T-cell (primary cell): ENCODE data around the gene GGA1. TPM values are rescaled to one million over a fixed set of nuclear protein-coding genes. Genes with fewer than 3 reads are reported as not detected.
"Not testable (repeated sequence)": the region's sequence is repeated elsewhere in the genome, so short reads cannot be mapped to it uniquely, and the experiment has no call there.

ENCODE experiments used
- ATAC-seq, 4 experiments: fragments of 200-7000 bp in 3 of 4; fragments of 150-1000 bp in 1 of 4; cut with Tn5 transposase; replicated peaks in 1 of 4; 1 replicate in 3 of 4; 2 replicates in 1 of 4; pipeline ENCODE4 v1.10.0; 2021; ENCODE audit warnings: moderate library complexity in 3 of 4, mild to moderate bottlenecking in 2 of 4, moderate number of reproducible peaks in 1 of 4
- CTCF ChIA-PET, 2 donors: fragments of 300-600 bp; sonication (Branson Sonifier 250); formaldehyde crosslinking; loops; one replicate each; lab custom pipeline; 2022; ENCODE audit warnings: antibody characterized with exemption in 2 of 2; lab: Charles Lee
- POLR2A ChIA-PET, 2 donors: fragments of 300-600 bp; sonication (Branson Sonifier 250); formaldehyde crosslinking; loops; one replicate each; lab custom pipeline; 2022; ENCODE audit warnings: antibody characterized with exemption in 2 of 2; lab: Charles Lee
- DNase-seq, 35 experiments: peaks; one replicate each; pipeline versions ENCODE4 v3.0.0 to v3.0.0-alpha.2; 2013 to 2023
- H3K27ac ChIP-seq: one replicate; pipeline ENCODE4 v1.5.1; 2013; ENCODE audit warnings: low read length
- H3K27me3 ChIP-seq, 2 experiments: replicated peaks in 1 of 2; 1 replicate in 1 of 2; 2 replicates in 1 of 2; pipeline versions ENCODE4 v1.6.1 to v1.7.0; 2013; ENCODE audit warnings: low read length in 1 of 2, mixed read lengths in 1 of 2; ENCODE audit not compliant: control insufficient read depth in 2 of 2, insufficient read depth in 2 of 2; ENCODE audit errors: extremely low read depth in 1 of 2
- H3K36me3 ChIP-seq, 2 donors: 1 replicate in 1 of 2; 2 replicates in 1 of 2; pipeline versions ENCODE4 v1.6.1 to v1.7.0; 2013; ENCODE audit warnings: low read length in 1 of 2; ENCODE audit not compliant: control insufficient read depth in 2 of 2, insufficient read depth in 1 of 2; ENCODE audit errors: extremely low read depth in 1 of 2
- H3K4me1 ChIP-seq, 2 experiments: 1 replicate in 1 of 2; 2 replicates in 1 of 2; pipeline versions ENCODE4 v1.6.1 to v1.7.0; 2013; ENCODE audit warnings: low read length in 2 of 2, mixed read lengths in 1 of 2; ENCODE audit not compliant: insufficient read depth in 2 of 2, control insufficient read depth in 1 of 2; ENCODE audit errors: extremely low read depth in 1 of 2
- H3K4me3 ChIP-seq, 2 donors: 1 replicate in 1 of 2; 2 replicates in 1 of 2; pipeline versions ENCODE4 v1.5.1 to v1.7.0; 2013; ENCODE audit warnings: mild to moderate bottlenecking in 2 of 2, low read length in 1 of 2, moderate library complexity in 1 of 2; ENCODE audit not compliant: control insufficient read depth in 1 of 2; ENCODE audit errors: extremely low read depth in 1 of 2
- H3K9me3 ChIP-seq: 2 replicates; pipeline ENCODE4 v1.7.0; 2013
- H3K27ac Mint-ChIP-seq, 2 donors: one replicate each; pipeline ENCODE4 v1.8.0; 2020 to 2021; ENCODE audit warnings: mild to moderate bottlenecking in 2 of 2, mixed read lengths in 2 of 2
- H3K27me3 Mint-ChIP-seq, 2 donors: one replicate each; pipeline ENCODE4 v1.8.0; 2021 to 2022; ENCODE audit warnings: mixed read lengths in 2 of 2
- H3K36me3 Mint-ChIP-seq: one replicate; pipeline ENCODE4 v1.8.0; 2021; ENCODE audit warnings: mixed read lengths
- H3K4me1 Mint-ChIP-seq, 3 donors: one replicate each; pipeline ENCODE4 v1.8.0; 2020 to 2022; ENCODE audit warnings: mixed read lengths in 3 of 3, mild to moderate bottlenecking in 1 of 3
- H3K4me3 Mint-ChIP-seq, 3 donors: one replicate each; pipeline ENCODE4 v1.8.0; 2020 to 2022; ENCODE audit warnings: mild to moderate bottlenecking in 3 of 3, mixed read lengths in 3 of 3, moderate library complexity in 3 of 3
- H3K9me3 Mint-ChIP-seq, 3 donors: one replicate each; pipeline ENCODE4 v1.8.0; 2020 to 2022; ENCODE audit warnings: mixed read lengths in 3 of 3
- WGBS: methylation state at CpG from one replicate; pipeline ENCODE4 v1.1.5; 2013; ENCODE audit warnings: missing lambda C conversion rate; ENCODE audit not compliant: insufficient coverage; 5-methylcytosine and 5-hydroxymethylcytosine counted together
- total RNA-seq, 35 experiments: library from RNA in 6 of 35; stranded (reverse) in 6 of 35; fragments of 120-200 nt in 1 of 35; gene quantifications; one replicate each; pipeline versions ENCODE4 v1.2.1 to v1.2.4 and lab custom pipeline; 2013 to 2026

The GGA1 gene
- total RNA-seq, 5 donors from 2014 or later (not counting 1 experiment from before 2014, with no cell fraction given): 83.8 to 105 (median 97.7) TPM

GRCh38 chr22:37599153-37599552 lies 9.5 kb upstream of the GGA1 start:
- H3K27me3 ChIP-seq: peaks cover 0 to 8% of the 10 kb centered on the region in 2 experiments

GRCh38 chr22:37601203-37601539 lies 7.5 kb upstream of the GGA1 start:
- Histone ChIP-seq H3K4me3 (no peak overlapping the region), H3K36me3 (no peaks in the 10 kb centered on the region), H3K27ac (no peak overlapping the region), H3K9me3 (no peaks in the 10 kb centered on the region), H3K27me3 (peaks cover 0 to 6% of the 10 kb centered on the region in 2 experiments), H3K4me1 (peaks cover 19 to 26% of the 10 kb centered on the region in 2 experiments)
- Mint-ChIP-seq H3K4me3 (no peak overlapping the region), H3K27me3 (no peaks in the 10 kb centered on the region), H3K27ac (peak overlapping the region in 1 of 2 donors; percentile 58), H3K4me1 (peaks cover 29 to 40% (median 36%) of the 10 kb centered on the region in 3 donors), H3K9me3 (no peaks in the 10 kb centered on the region), H3K36me3 (no peaks in the 10 kb centered on the region)
- 50% methylated on average over 2 of the region's 4 CpGs for WGBS
- ATAC-seq (no peak), DNase-seq (no peak)
- ChIA-PET POLR2A (no interaction called here), CTCF (interaction anchor here in 1 of 2 donors (0.6 kb wide), 1 partner anchor 721 kb away, joined by 4 read pairs; no protein-coding TSS in a partner anchor)

More at GRCh38 chr22:37599153-37599552, 9.5 kb upstream of the GGA1 start:
- Histone ChIP-seq H3K4me3 (no peak overlapping the region), H3K9me3 (no peaks in the 10 kb centered on the region), H3K4me1 (peaks cover 2 to 6% of the 10 kb centered on the region in 2 experiments), H3K27ac (no peak overlapping the region), H3K36me3 (no peaks in the 10 kb centered on the region)
- Mint-ChIP-seq H3K4me1 (peaks cover 13 to 20% (median 19%) of the 10 kb centered on the region in 3 donors), H3K27me3 (no peaks in the 10 kb centered on the region), H3K27ac (no peak overlapping the region), H3K9me3 (no peaks in the 10 kb centered on the region), H3K4me3 (no peak overlapping the region), H3K36me3 (no peaks in the 10 kb centered on the region)
- DNase-seq (no peak), ATAC-seq (no peak)
- ChIA-PET CTCF (interaction anchor here in 1 of 2 donors (0.7 kb wide), 1 partner anchor 53 kb away, joined by 3 read pairs; no protein-coding TSS in a partner anchor), POLR2A (no interaction called here)
- WGBS: 92% methylated on average over 3 of the region's 4 CpGs

GRCh38 chr22:37601540-37602442 lies 6.8 kb upstream of the GGA1 start:
- ATAC-seq (no peak), DNase-seq (no peak)
- no peaks in the 10 kb centered on the region for H3K36me3 Mint-ChIP-seq
- peaks cover 30 to 42% (median 37%) of the 10 kb centered on the region in 3 donors for H3K4me1 Mint-ChIP-seq
- Histone ChIP-seq H3K27ac (no peak overlapping the region), H3K4me3 (no peak overlapping the region), H3K9me3 (no peaks in the 10 kb centered on the region), H3K4me1 (peaks cover 20 to 33% of the 10 kb centered on the region in 2 experiments), H3K27me3 (peaks cover 0 to 6% of the 10 kb centered on the region in 2 experiments), H3K36me3 (no peaks in the 10 kb centered on the region)
- ChIA-PET POLR2A (interaction anchor here in 1 of 2 donors (0.5 kb wide), 1 partner anchor 47 kb away, joined by 7 read pairs; no protein-coding TSS in a partner anchor), CTCF (interaction anchor here in 1 of 2 donors (0.6 to 0.8 kb wide), 2 partner anchors 10 to 720 kb away, joined by 3 to 4 read pairs; no protein-coding TSS in a partner anchor)
- 77% methylated on average over 9 of the region's 14 CpGs for WGBS
- no peaks in the 10 kb centered on the region for H3K9me3 Mint-ChIP-seq
- H3K27ac Mint-ChIP-seq: peak overlapping the region in 1 of 2 donors; percentile 36
- H3K27me3 Mint-ChIP-seq: no peaks in the 10 kb centered on the region
- no peak overlapping the region for H3K4me3 Mint-ChIP-seq

GRCh38 chr22:37602546-37603277 lies 5.9 kb upstream of the GGA1 start:
- POLR2A ChIA-PET, H3K27ac ChIP-seq, H3K9me3 Mint-ChIP-seq, H3K4me3 ChIP-seq, H3K36me3 Mint-ChIP-seq, H3K27me3 ChIP-seq, H3K36me3 ChIP-seq, DNase-seq, ATAC-seq, H3K9me3 ChIP-seq, H3K27me3 Mint-ChIP-seq, H3K4me3 Mint-ChIP-seq: not testable (repeated sequence)
- peaks cover 39 to 51% (median 46%) of the 10 kb centered on the region in 3 donors for H3K4me1 Mint-ChIP-seq
- CTCF ChIA-PET: interaction anchor here in 1 of 2 donors (0.8 kb wide), 1 partner anchor 10 kb away, joined by 3 read pairs; no protein-coding TSS in a partner anchor
- H3K4me1 ChIP-seq: peaks cover 24 to 42% of the 10 kb centered on the region in 2 experiments
- peak overlapping the region in 1 of 2 donors; percentile 61 for H3K27ac Mint-ChIP-seq
- WGBS: 92% methylated on average over 5 of the region's 5 CpGs

- Histone ChIP-seq H3K36me3 (no peaks in the 10 kb centered on the region), H3K4me3 (no peak overlapping the region), H3K9me3 (no peaks in the 10 kb centered on the region), H3K4me1 (peaks cover 28 to 49% of the 10 kb centered on the region in 2 experiments), H3K27me3 (peaks cover 0 to 4% of the 10 kb centered on the region in 2 experiments), H3K27ac (no peak overlapping the region)
- H3K27me3 Mint-ChIP-seq: no peaks in the 10 kb centered on the region
- no peaks in the 10 kb centered on the region for H3K9me3 Mint-ChIP-seq
- no peaks in the 10 kb centered on the region for H3K36me3 Mint-ChIP-seq
- no peak overlapping the region for H3K27ac Mint-ChIP-seq
- peak overlapping the region in 2 of 3 donors; percentile 6 to 69 for H3K4me3 Mint-ChIP-seq
- peaks cover 45 to 58% (median 55%) of the 10 kb centered on the region in 3 donors for H3K4me1 Mint-ChIP-seq
- WGBS: 93% methylated on average over 3 of the region's 6 CpGs
- DNase-seq: no peak
- ChIA-PET CTCF (interaction anchor here (0.7 to 5.8 kb wide), 6 partner anchors 11 to 345 kb away, joined by 4 to 59 read pairs (median 7); no protein-coding TSS in a partner anchor), POLR2A (interaction anchor here in 1 of 2 donors (0.6 to 0.7 kb wide), 3 partner anchors 12 to 184 kb away, joined by 3 to 6 read pairs (median 4); no protein-coding TSS in a partner anchor)
- no peak for ATAC-seq
Measured at GRCh38 chr22:37604074-37604473, 4.6 kb upstream of the GGA1 start.
